ENCODE results near the gene BACH2.

The BACH2 gene

GRCh38 chr6:89954721-89955148 lies 341.9 kb downstream of the BACH2 start:
- no peak for DNase-seq

GRCh38 chr6:89952686-89953085 lies 344.0 kb downstream of the BACH2 start:
- peak; percentile 59 for DNase-seq

GRCh38 chr6:89952105-89952671 lies 344.5 kb downstream of the BACH2 start:
- DNase-seq: no peak

GRCh38 chr6:89951574-89952104 lies 345.0 kb downstream of the BACH2 start:
- no peak for DNase-seq

GRCh38 chr6:89950879-89951391 lies 345.7 kb downstream of the BACH2 start:
- no peak for DNase-seq

GRCh38 chr6:89950446-89950845 lies 346.2 kb downstream of the BACH2 start:
- no peak for DNase-seq

- no peak for DNase-seq
Measured at GRCh38 chr6:89948876-89949275, 347.8 kb downstream of the BACH2 start.

- no peak for DNase-seq
Measured at GRCh38 chr6:89944826-89945407, 351.7 kb downstream of the BACH2 start.

- no peak for DNase-seq
Measured at GRCh38 chr6:89944181-89944755, 352.4 kb downstream of the BACH2 start.

- no peak for DNase-seq
Measured at GRCh38 chr6:89942601-89943000, 354.0 kb downstream of the BACH2 start.

- no peak for DNase-seq
Measured at GRCh38 chr6:89941763-89942497, 354.7 kb downstream of the BACH2 start.

GRCh38 chr6:89941031-89941762 lies 355.4 kb downstream of the BACH2 start:
- no peak for DNase-seq

GRCh38 chr6:89940225-89941027 lies 356.2 kb downstream of the BACH2 start:
- DNase-seq: peak; percentile 71

- no peak for DNase-seq
Measured at GRCh38 chr6:89939144-89939543, 357.5 kb downstream of the BACH2 start.

GRCh38 chr6:89938014-89938413 lies 358.6 kb downstream of the BACH2 start:
- no peak for DNase-seq

- DNase-seq: no peak
Measured at GRCh38 chr6:89936177-89936576, 360.5 kb downstream of the BACH2 start.

- no peak for DNase-seq
Measured at GRCh38 chr6:89934685-89935366, 361.8 kb downstream of the BACH2 start.

- no peak for DNase-seq
Measured at GRCh38 chr6:89932245-89932802, 364.3 kb downstream of the BACH2 start.

GRCh38 chr6:89930789-89931188 lies 365.9 kb downstream of the BACH2 start:
- DNase-seq: no peak

GRCh38 chr6:89928604-89929003 lies 368.0 kb downstream of the BACH2 start:
- DNase-seq: peak; percentile 45

Data from activated CD4-positive, alpha-beta T cell treated with anti-CD3 and anti-CD28 coated beads for 48 hours (primary cell).